ENCODE data around the gene CCNK.

CCNK gene

DNA sequence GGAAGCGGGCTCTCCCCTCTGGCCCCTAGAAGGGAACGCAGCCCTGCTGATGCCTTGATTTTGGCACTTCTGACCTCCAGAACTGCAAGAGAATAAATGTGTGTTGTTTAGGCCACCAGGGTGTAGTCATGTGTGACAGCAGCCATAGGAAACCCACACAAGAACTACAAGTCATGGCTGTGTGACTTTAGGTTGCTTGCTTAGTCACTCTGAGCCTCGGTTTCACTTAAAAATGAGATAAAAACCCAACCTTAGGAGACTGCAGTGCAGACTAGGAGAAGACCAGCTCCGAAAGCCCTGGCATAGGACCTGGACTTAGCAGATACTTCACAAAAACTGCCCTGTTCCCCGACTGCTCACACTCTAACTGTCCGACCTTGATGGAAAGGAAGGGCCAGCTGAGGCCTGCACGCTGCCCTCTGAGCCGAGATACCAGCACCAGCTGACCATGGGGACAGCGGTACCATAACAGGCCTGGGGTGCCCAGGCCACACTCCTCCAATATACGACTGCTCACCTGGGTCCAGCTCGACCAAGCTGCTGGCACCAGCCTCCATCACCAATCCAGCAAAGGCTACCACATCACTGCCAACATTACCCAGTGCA is 69.3 kb downstream of the CCNK start:
- no peak overlapping the region for H3K4me3 ChIP-seq (replicated peaks; ENCODE audit: low read depth, low read length)
- no peak for DNase-seq (ENCODE audit: low read depth)
- TF ChIP-seq, protein P1, sequence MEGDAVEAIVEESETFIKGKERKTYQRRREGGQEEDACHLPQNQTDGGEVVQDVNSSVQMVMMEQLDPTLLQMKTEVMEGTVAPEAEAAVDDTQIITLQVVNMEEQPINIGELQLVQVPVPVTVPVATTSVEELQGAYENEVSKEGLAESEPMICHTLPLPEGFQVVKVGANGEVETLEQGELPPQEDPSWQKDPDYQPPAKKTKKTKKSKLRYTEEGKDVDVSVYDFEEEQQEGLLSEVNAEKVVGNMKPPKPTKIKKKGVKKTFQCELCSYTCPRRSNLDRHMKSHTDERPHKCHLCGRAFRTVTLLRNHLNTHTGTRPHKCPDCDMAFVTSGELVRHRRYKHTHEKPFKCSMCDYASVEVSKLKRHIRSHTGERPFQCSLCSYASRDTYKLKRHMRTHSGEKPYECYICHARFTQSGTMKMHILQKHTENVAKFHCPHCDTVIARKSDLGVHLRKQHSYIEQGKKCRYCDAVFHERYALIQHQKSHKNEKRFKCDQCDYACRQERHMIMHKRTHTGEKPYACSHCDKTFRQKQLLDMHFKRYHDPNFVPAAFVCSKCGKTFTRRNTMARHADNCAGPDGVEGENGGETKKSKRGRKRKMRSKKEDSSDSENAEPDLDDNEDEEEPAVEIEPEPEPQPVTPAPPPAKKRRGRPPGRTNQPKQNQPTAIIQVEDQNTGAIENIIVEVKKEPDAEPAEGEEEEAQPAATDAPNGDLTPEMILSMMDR (IDR thresholded peaks at IDR 0.05; ENCODE audit: low read length, missing control alignments): no peak

DNA sequence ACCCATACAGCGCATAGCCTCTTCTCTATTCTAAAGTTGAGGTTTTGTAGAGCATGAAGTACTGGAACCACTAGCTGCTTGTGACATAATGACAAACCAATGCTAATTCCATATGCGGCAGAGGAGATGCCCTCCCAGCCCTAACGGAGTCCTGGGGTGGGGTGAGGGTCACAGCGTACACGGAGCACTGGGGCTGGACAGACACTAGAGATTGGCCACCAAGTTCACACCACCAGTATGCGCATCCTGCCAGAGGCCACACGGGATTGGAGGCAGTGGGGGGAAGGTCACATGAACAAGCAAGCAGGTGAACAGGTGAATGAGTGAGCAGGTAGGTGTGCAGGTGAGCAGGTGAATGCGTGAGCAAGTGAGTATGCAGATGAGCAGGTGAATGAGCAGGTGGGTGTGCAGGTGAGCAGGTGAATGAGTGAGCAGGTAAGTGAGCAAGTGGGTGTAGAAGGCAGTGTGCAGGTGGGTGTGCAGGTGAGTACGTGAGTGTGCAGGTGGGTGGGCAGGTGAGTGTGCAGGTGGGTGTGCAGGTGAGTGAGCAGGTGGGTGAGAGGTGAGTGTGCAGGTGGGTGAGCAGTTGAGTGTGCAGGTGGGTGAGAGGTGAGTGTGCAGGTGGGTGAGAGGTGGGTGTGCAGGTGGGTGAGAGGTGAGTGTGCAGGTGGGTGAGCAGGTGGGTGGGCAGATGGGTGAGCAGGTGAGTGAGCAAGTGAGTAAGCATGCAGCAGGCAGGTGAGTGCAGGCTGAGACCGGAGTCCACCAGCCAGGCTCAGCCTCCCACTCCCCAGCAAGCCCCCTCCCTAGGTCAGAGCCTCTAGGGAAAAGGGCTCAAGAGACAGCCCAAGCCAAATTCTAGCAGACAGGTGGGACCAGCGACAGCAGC is 70.1 kb downstream of the CCNK start:
- H3K4me3 ChIP-seq (replicated peaks; ENCODE audit: low read depth, low read length): no peak overlapping the region
- DNase-seq (ENCODE audit: low read depth): no peak
- TF ChIP-seq, protein P1 (IDR thresholded peaks at IDR 0.05; ENCODE audit: low read length, missing control alignments): no peak

DNA sequence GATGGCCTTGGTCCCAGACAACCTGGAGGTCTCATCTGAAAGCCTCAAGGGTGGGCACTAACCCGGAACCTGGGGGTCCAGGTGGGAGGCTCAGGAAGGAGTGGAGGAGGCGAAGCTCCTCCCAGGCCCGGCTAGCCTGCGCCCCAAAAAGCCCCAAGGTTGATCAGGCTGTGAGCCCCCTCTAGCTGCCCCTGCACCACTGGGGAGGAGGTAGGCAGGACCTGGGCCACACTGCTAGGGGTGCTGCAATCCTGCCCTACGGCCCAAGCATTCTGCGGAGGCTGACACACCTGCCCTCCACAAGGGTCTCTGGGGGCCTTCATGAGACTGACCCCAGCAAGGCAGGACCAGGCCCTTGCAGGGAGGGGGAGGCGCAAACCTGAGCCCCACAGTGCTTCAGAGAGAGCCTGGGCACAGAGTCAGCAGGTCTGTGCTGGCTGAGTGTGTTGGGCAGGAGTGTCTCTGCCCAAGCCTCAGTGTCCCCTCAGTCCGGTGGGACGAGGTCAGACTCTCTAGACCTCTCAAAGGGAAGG is 70.9 kb downstream of the CCNK start:
- no peak overlapping the region for H3K4me3 ChIP-seq (replicated peaks; ENCODE audit: low read depth, low read length)
- DNase-seq (ENCODE audit: low read depth): no peak
- TF ChIP-seq, protein P1 (IDR thresholded peaks at IDR 0.05; ENCODE audit: low read length, missing control alignments): no peak

DNA sequence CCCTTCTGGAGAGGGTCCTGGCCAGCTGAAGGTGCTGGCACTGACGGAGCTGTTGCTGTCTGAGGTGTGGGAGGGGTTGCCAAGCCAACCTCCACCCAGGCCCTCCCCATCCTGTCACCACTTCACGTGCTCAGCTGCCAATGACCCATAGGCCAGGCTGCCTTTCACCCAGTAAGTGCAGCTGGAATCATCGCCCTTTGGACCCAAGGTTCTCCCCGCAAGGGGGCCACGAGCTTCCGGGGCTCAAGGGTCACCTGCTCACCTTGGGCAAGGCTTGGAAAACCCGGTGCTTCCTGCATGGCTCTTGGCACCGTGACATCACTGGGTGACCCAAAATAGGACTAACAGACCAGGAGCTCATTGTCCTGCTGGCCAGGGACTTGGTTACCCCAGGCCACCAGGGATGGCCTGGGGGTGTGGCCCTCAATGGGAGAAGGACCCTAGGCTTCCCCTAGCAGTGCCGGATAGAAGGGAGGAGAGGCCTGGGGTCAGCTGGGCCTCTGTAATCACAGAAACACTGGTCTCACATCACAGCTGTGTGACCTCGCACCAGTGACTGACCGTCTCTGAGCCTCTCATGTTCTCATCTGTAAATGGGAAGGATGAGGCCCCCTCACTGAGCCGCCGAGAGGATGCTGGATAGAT is 71.5 kb downstream of the CCNK start:
- TF ChIP-seq, protein P1 (IDR thresholded peaks at IDR 0.05; ENCODE audit: low read length, missing control alignments): no peak

DNA sequence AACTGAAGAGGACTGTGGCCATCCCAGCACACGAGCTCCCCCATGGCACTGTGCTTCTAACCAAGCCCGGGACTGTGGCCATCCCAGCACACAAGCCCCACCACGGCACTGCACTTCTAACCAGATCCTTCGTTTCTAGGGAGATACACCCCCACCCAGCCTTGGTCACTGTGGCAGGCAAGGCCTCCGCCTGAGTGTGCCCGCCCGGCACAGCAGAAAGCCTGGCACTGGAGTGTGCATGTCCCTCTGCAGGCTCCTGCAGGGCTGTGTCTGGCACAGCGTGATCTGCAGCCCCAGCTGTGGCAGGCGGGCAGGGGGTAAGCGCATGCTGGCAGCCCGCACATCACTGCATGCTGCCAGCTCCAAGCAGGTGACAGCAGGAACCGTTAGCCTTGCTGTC is 73.0 kb downstream of the CCNK start:
- H3K4me3 ChIP-seq (replicated peaks; ENCODE audit: low read depth, low read length): no peak overlapping the region
- TF ChIP-seq, protein P1 (IDR thresholded peaks at IDR 0.05; ENCODE audit: low read length, missing control alignments): no peak
- DNase-seq (ENCODE audit: low read depth): no peak

More for the DNA sequence above, 71.5 kb downstream of the CCNK start:
- no peak overlapping the region for H3K4me3 ChIP-seq (replicated peaks; ENCODE audit: low read depth, low read length)
- DNase-seq (ENCODE audit: low read depth): no peak

DNA sequence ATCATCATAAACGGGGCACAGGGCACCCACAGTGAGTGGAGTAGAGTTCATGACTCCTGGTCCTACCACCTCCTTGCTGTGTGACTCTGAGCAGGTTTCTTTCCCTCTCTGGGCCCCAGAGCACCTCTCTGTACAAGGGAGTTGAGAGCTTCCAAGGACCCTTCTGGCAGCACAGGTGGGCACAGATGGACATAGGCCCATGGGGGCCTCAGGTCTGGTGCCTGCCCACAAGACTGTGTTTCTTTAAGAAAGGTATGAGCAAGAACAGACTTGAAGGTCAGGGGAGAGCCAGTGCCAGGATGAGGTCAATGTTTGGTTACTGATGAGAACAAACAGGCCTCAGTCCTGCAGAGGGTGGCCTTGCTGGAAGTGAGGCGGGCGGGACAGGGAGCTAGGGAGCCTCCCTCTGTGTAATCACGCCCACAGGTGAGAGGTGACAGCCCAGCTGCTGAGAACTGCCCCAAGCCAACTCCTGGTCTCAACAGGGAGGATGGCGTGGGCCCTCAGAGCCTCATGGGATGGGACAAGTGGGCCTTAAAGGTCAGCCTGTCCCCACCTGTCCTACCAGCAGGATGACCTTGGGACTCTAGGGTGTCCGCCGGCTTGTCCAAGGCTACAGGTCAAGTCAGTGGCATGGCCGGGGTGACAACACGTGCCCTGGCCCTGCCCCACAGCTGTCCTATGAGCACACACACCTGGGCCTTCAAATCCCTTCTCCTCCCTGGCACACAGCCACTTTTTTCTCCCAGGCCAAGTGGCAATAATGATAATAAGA is 73.7 kb downstream of the CCNK start:
- no peak overlapping the region for H3K4me3 ChIP-seq (replicated peaks; ENCODE audit: low read depth, low read length)
- TF ChIP-seq, protein P1 (IDR thresholded peaks at IDR 0.05; ENCODE audit: low read length, missing control alignments): no peak
- DNase-seq (ENCODE audit: low read depth): no peak
